ENCODE data around the gene RTEL1.

Gene RTEL1

DNA sequence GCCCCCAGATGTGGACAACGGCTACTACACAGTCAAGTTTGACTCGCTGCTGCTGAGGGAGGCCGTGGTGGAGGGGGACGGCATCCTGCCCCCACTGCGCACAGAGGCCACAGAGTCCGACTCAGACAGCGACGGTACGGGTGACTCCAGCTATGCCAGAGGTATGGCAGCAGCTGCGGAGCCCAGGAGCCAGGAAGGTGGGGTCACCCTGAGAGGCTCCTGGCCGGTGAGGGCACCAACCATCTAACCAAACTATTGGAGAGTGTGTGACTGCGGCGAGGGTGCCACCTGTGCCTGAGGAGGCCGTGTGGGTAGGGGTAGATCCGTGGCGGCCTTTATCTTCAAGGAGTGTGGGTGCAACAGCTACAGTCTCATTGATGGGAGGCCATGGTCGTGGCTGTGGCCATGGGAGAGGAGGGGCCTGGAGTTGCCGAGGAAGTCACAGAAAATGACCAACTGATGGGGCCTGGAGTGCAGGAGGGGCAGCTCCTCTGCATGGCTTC, 75.5 kb downstream of the RTEL1 start:
- TF ChIP-seq CSDC2 (CRISPR knock-in tag; IDR thresholded peaks at IDR 0.05) = no peak
- no peak for TF ChIP-seq TOX (CRISPR knock-in tag; IDR thresholded peaks at IDR 0.05; ENCODE audit: borderline replicate concordance)
- no peak for TF ChIP-seq ZC3H10 (CRISPR knock-in tag; IDR thresholded peaks at IDR 0.05)
- TF ChIP-seq, protein P1, sequence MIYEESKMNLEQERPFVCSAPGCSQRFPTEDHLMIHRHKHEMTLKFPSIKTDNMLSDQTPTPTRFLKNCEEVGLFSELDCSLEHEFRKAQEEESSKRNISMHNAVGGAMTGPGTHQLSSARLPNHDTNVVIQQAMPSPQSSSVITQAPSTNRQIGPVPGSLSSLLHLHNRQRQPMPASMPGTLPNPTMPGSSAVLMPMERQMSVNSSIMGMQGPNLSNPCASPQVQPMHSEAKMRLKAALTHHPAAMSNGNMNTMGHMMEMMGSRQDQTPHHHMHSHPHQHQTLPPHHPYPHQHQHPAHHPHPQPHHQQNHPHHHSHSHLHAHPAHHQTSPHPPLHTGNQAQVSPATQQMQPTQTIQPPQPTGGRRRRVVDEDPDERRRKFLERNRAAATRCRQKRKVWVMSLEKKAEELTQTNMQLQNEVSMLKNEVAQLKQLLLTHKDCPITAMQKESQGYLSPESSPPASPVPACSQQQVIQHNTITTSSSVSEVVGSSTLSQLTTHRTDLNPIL (CRISPR knock-in tag; IDR thresholded peaks at IDR 0.05; ENCODE audit: low read depth) = no peak
- TF ChIP-seq, protein P2, sequence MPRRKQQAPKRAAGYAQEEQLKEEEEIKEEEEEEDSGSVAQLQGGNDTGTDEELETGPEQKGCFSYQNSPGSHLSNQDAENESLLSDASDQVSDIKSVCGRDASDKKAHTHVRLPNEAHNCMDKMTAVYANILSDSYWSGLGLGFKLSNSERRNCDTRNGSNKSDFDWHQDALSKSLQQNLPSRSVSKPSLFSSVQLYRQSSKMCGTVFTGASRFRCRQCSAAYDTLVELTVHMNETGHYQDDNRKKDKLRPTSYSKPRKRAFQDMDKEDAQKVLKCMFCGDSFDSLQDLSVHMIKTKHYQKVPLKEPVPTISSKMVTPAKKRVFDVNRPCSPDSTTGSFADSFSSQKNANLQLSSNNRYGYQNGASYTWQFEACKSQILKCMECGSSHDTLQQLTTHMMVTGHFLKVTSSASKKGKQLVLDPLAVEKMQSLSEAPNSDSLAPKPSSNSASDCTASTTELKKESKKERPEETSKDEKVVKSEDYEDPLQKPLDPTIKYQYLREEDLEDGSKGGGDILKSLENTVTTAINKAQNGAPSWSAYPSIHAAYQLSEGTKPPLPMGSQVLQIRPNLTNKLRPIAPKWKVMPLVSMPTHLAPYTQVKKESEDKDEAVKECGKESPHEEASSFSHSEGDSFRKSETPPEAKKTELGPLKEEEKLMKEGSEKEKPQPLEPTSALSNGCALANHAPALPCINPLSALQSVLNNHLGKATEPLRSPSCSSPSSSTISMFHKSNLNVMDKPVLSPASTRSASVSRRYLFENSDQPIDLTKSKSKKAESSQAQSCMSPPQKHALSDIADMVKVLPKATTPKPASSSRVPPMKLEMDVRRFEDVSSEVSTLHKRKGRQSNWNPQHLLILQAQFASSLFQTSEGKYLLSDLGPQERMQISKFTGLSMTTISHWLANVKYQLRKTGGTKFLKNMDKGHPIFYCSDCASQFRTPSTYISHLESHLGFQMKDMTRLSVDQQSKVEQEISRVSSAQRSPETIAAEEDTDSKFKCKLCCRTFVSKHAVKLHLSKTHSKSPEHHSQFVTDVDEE (CRISPR knock-in tag; IDR thresholded peaks at IDR 0.05) = no peak
- no peak for TF ChIP-seq ZFP30 (CRISPR knock-in tag; IDR thresholded peaks at IDR 0.05)
- no peak for TF ChIP-seq TCF4 (CRISPR knock-in tag; IDR thresholded peaks at IDR 0.05; ENCODE audit: borderline replicate concordance)
- TF ChIP-seq GLIS3 (CRISPR knock-in tag; IDR thresholded peaks at IDR 0.05) = no peak
- TF ChIP-seq, protein P3, sequence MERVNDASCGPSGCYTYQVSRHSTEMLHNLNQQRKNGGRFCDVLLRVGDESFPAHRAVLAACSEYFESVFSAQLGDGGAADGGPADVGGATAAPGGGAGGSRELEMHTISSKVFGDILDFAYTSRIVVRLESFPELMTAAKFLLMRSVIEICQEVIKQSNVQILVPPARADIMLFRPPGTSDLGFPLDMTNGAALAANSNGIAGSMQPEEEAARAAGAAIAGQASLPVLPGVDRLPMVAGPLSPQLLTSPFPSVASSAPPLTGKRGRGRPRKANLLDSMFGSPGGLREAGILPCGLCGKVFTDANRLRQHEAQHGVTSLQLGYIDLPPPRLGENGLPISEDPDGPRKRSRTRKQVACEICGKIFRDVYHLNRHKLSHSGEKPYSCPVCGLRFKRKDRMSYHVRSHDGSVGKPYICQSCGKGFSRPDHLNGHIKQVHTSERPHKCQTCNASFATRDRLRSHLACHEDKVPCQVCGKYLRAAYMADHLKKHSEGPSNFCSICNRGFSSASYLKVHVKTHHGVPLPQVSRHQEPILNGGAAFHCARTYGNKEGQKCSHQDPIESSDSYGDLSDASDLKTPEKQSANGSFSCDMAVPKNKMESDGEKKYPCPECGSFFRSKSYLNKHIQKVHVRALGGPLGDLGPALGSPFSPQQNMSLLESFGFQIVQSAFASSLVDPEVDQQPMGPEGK (CRISPR knock-in tag; IDR thresholded peaks at IDR 0.05; ENCODE audit: borderline replicate concordance) = no peak
- TF ChIP-seq ZNF8 (CRISPR knock-in tag; IDR thresholded peaks at IDR 0.05) = no peak
- TF ChIP-seq SNAI2 (CRISPR knock-in tag; IDR thresholded peaks at IDR 0.05) = no peak
- no peak for TF ChIP-seq ZFP3 (CRISPR knock-in tag; IDR thresholded peaks at IDR 0.05)
- TF ChIP-seq BACH2 (CRISPR knock-in tag; IDR thresholded peaks at IDR 0.05; ENCODE audit: borderline replicate concordance) = no peak
- ATAC-seq = no peak

DNA sequence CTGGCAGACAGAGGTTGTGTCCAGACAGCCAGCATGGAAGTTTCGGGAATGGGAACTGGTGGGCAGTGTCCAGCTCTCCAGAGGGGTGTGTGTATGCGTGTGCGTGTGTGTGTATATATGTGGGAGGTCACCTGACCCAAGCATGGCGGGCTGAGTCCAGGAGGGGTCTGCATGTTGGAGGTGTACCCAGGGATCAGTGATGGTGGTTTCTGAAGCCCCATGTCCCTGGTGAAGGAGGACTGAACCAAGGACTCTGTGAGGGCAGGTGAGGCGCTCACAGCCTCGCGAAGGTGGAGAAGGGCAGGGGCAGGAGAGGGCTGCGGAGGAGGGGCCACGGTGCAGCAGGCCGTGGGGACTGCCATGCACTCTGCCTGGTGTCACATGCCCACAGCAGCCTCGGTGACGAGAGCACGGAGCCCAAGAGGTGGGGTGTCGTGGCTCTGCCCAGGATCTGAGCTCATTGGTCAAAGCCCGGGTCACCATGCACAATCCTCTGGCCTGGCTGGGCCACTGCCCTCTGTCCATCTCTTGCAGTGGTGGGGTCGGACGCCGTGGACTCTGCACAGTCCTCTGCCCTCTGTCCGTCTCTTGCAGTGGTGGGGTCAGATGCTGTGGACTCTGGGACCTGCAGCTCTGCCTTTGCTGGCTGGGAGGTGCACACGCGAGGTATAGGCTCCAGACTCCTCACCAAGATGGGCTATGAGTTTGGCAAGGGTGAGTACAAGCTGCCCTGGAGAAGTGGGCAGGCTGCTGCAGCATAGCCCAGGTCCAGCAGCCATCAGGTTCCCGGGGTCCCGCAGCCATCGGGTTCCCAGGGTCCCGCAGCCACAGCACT, 76.2 kb downstream of the RTEL1 start:
- TF ChIP-seq ZNF565 (CRISPR knock-in tag; conservative IDR thresholded peaks at IDR 0.05; ENCODE audit: low read depth) (no peak), ZC3H10 (CRISPR knock-in tag; IDR thresholded peaks at IDR 0.05) (no peak), SNAI2 (CRISPR knock-in tag; IDR thresholded peaks at IDR 0.05) (no peak), ZFP3 (CRISPR knock-in tag; IDR thresholded peaks at IDR 0.05) (no peak), ZNF8 (CRISPR knock-in tag; IDR thresholded peaks at IDR 0.05) (no peak)
- TF ChIP-seq, protein P4, sequence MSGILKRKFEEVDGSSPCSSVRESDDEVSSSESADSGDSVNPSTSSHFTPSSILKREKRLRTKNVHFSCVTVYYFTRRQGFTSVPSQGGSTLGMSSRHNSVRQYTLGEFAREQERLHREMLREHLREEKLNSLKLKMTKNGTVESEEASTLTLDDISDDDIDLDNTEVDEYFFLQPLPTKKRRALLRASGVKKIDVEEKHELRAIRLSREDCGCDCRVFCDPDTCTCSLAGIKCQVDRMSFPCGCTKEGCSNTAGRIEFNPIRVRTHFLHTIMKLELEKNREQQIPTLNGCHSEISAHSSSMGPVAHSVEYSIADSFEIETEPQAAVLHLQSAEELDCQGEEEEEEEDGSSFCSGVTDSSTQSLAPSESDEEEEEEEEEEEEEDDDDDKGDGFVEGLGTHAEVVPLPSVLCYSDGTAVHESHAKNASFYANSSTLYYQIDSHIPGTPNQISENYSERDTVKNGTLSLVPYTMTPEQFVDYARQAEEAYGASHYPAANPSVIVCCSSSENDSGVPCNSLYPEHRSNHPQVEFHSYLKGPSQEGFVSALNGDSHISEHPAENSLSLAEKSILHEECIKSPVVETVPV (CRISPR knock-in tag; IDR thresholded peaks at IDR 0.05) = no peak
- TF ChIP-seq, protein P3 (CRISPR knock-in tag; IDR thresholded peaks at IDR 0.05; ENCODE audit: borderline replicate concordance) = no peak
- ATAC-seq = no peak

DNA sequence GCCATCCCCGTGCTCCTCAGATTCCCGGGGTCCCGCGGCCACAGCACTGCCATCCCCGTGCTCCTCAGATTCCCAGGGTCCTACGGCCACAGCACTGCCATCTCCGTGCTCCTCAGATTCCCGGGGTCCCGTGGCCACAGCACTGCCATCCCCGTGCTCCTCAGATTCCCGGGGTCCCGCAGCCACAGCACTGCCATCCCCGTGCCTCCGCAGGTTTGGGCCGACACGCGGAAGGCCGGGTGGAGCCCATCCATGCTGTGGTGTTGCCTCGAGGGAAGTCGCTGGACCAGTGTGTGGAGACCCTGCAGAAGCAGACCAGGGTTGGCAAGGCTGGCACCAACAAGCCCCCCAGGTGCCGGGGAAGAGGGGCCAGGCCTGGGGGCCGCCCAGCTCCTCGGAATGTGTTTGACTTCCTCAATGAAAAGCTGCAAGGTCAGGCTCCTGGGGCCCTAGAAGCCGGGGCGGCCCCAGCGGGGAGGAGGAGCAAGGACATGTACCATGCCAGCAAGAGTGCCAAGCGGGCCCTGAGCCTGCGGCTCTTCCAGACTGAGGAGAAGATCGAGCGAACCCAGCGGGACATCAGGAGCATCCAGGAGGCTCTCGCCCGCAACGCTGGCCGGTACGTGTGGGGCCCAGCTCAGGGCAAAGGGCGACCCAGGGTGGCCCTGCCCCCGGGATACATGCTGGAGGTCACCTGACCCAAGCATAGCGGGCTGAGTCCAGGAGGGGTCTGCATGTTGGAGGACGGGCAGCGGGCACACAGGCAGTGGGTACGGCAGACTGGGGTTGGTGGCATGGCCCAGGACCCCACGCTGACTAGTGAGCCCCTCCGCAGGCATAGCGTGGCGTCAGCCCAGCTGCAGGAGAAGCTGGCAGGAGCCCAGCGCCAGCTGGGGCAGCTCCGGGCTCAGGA, 77.1 kb downstream of the RTEL1 start:
- no peak for ATAC-seq
- no peak for TF ChIP-seq ZFP30 (CRISPR knock-in tag; IDR thresholded peaks at IDR 0.05)
- no peak for TF ChIP-seq GLIS3 (CRISPR knock-in tag; IDR thresholded peaks at IDR 0.05)
- TF ChIP-seq, protein P3 (CRISPR knock-in tag; IDR thresholded peaks at IDR 0.05; ENCODE audit: borderline replicate concordance) = no peak
- TF ChIP-seq TOX (CRISPR knock-in tag; IDR thresholded peaks at IDR 0.05; ENCODE audit: borderline replicate concordance) = no peak
- TF ChIP-seq, protein P5, sequence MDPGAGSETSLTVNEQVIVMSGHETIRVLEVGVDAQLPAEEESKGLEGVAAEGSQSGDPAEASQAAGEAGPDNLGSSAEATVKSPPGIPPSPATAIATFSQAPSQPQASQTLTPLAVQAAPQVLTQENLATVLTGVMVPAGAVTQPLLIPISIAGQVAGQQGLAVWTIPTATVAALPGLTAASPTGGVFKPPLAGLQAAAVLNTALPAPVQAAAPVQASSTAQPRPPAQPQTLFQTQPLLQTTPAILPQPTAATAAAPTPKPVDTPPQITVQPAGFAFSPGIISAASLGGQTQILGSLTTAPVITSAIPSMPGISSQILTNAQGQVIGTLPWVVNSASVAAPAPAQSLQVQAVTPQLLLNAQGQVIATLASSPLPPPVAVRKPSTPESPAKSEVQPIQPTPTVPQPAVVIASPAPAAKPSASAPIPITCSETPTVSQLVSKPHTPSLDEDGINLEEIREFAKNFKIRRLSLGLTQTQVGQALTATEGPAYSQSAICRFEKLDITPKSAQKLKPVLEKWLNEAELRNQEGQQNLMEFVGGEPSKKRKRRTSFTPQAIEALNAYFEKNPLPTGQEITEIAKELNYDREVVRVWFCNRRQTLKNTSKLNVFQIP (CRISPR knock-in tag; IDR thresholded peaks at IDR 0.05; ENCODE audit: borderline replicate concordance, low read depth) = no peak
- no peak for TF ChIP-seq RARB (CRISPR knock-in tag; IDR thresholded peaks at IDR 0.05)
- no peak for TF ChIP-seq ZC3H10 (CRISPR knock-in tag; IDR thresholded peaks at IDR 0.05)
- no peak for TF ChIP-seq ZNF565 (CRISPR knock-in tag; conservative IDR thresholded peaks at IDR 0.05; ENCODE audit: low read depth)
- TF ChIP-seq, protein P4 (CRISPR knock-in tag; IDR thresholded peaks at IDR 0.05) = no peak
- no peak for TF ChIP-seq ZFP3 (CRISPR knock-in tag; IDR thresholded peaks at IDR 0.05)
- TF ChIP-seq ZNF70 (CRISPR knock-in tag; IDR thresholded peaks at IDR 0.05) = no peak

Measured in SK-N-SH treated with all-trans-retinoic acid at 6 μM for 48 hours (cell line).